GM18858 (cell line): ENCODE measurements around the gene RBFOX2.
"Not testable (repeated sequence)": the region's sequence is repeated elsewhere in the genome, so short reads cannot be mapped to it uniquely, and the experiment has no call there.

Experiments used
- ATAC-seq: cut with Tn5 transposase; IDR thresholded peaks from one replicate; pipeline ENCODE4 v1.9.1; 2021; ENCODE audit not compliant: unreplicated experiment

Gene RBFOX2

DNA sequence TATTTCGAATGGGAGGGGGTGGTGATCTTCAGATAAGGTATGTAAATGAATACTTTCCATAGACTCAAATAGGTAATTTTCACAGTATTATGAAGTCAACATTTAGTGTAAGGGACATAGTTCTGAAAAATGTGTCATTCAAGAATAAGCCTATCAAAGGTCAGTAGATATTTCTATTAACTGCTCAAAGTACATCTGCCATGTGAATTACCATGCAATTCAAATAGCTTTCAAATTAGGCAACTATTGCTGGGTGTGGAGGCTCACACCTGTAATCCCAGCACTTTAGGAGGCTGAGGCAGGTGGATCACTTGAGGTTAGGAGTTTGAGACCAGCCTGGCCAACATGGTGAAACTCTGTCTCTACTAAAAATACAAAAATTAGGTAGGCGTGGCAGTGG is 236.8 kb downstream of the RBFOX2 start:
- ATAC-seq: not testable (repeated sequence)

DNA sequence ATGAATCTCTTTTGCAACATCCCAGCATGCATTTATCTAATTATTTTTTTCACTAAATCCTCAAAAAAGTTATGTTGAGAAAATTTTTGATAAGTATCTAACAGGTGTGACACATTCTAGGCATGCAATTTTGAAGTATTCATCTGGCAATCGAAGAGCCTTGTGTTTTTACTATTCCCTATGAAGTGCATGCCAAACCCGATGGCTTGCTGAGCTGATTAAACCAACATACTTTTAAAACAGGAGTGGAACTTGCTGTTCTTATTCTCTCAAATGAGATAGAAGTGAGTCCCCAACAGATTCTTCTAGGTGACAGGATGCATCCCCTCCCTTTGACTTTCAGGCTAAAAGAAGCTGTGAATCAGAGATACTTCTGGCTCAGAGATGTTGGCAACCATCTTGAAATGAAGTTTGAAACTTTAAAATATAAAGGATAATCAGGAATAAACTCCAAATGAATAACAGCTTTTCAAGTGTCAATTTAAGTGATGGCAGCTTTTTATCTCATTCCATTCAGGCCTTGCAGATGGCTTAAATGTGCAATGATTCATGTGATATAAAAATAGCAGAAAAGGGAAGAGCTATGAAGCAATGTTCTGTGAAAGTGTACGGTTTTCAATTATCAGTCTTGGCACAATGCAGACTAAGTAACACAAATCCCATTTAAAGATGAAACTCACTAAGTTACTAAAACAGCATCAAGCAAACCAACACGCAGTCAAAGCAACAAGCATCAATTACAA is 243.3 kb downstream of the RBFOX2 start:
- ATAC-seq: no peak

GRCh38 chr22:35784633-35785032 is 244.0 kb downstream of the RBFOX2 start:
- ATAC-seq: no peak

DNA sequence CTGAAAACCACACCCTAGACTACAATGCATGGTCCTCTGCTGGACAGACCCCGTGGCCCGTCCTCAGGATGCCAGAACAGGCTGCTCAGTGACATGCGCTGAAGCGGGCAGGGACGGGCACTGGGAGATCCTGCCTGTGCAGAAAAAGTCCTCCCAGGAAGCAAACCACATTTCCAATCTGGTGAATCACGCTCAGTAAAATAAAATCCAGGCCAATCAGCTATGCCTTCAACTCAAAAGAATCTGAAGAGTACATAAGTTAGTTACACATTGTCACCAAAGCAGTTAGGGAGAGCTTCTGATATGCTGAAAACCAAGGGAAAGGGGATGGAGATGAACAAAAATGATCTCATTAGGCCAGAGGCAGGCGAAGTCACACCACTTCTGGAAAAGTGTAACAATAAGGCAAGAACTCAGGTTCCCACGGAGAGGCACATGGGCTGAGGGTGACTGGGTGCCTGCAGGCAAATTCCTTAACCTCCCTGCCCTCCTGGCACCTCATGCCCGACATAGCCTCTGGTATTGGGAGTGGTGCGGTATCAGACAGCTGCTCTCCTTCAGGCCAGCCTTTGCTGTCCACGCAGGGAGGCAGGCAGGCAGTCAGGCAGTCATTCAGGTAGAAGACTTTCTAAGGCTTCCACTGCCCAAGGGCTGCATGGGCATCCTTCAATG is 244.5 kb downstream of the RBFOX2 start:
- no peak for ATAC-seq

DNA sequence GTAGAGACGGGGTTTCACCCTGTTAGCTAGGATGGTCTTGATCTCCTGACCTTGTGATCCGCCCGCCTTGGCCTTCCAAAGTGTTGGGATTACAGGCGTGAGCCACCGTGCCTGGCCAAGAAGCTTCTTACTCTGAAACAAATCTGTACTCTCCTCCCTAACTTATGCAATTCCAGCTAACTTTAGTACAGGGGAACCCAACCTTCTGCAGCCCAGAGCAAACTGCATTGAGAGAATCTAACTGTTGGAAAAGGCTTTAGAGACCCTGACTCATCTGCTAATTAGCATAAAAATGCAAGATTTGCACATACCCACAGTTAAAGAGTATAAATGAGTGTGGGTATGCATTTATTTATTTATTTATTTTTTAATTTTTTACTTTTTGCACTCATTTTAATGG is 246.1 kb downstream of the RBFOX2 start:
- ATAC-seq: no peak

GRCh38 chr22:35781898-35782297 is 246.7 kb downstream of the RBFOX2 start:
- no peak for ATAC-seq

DNA sequence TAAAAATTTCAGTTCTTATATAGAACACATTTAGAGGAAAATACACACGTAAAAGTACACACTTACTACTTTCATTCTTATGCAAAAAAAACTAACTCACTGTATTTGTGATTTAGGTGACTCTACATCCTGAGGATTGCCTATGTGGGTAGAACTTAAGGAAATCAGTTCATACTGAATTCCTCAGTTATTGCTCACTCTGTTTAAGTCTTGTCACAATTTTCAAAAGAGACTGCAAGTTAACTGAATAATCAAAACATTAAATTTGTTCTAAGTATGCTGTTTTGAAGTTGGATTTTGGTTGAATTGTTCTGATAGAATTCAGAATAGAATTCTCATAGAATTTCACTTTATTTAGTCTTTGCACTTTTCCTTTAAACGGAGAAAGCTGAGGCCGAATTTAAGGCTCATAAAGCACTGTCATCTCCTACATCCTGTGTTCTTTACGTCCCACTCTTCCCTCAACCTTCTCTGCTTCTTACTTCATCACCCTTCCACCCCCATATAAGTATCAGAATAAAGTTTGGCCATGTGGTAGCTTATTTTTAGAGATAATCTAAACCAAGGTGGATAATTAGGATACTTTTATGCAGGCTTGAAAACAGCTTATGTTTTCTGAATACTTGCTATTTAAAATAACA is 251.2 kb downstream of the RBFOX2 start:
- ATAC-seq: no peak

DNA sequence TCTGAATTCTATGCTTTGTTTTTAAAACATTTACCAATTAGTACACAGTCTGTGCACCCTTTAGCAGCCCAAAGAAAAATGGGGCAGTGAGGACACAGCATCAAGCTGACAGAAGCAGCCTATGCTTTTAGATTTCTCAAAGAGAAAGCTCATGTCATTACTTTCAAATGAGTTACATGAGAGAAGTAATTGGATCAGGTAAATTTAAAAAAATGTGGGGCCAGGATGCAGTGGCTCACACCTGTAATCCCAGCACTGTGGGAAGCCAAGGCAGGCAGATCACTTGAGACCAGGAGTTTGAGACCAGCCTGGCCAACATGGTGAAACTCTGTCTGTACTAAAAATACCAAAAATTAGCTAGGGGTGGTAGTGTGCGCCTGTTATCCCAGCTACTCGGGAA is 253.3 kb downstream of the RBFOX2 start:
- no peak for ATAC-seq

GRCh38 chr22:35769974-35770373 is 258.6 kb downstream of the RBFOX2 start:
- ATAC-seq: no peak

DNA sequence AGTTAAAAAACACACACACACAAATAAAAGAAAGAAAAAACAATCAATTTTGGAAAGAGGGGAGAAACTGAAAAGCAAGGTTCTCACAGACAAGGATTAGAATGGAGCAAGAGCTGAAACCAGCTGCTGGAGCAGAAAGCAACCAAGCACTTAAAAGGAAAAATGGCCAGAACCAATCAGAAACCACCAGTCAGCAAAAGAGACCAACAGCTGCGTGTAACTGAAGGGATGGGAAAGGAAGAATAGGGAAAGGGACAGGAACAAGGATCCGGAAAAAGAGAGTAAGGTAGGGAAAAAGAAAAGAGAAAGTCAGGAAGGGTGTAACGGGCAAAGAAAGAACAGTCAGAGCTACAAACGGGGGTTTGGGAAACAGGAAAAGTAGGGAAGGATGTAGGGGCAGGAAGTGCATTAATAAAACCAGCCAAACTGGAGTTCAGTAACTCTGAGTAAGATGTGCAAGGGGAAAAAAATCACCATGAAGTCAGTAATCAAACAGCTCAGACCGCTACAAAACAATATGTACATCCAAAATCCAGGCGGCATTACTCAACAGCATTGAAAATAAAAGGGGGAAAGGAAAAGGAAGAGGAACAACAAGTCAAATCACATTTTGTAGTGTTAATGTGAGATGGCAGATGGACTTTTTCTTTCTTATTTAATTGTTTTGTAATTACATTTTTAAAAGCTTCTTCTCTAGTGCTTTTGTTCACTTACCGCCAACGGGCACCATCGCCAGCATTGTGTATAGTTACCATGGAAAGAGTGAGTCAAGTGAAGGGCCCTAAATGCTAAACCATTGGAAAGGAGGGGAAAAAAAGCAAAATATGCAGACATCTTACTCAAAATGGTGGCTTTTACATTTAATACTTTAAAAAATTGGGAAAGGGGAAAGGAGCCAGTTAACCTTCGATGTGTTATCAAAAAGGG is 261.7 kb downstream of the RBFOX2 start:
- no peak for ATAC-seq

DNA sequence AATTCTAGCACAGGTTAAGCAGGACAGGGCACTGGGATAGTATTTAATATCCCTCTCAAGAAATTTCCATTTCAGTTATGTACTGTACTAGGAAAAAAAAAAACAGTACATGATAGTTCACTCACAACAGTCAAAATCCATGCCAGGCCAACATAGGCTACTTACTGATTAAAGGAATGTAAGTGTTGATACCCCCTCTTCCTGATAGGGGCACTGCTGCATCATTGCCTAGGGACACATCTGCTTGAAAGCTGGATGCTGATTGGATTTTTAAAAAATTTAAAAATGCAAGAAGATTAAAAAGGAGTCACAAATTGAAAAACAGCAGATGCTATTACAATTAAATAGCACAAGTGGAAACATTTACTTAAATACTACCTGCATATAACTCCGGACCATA is 267.6 kb downstream of the RBFOX2 start:
- no peak for ATAC-seq

GRCh38 chr22:35758394-35758793 is 270.2 kb downstream of the RBFOX2 start:
- ATAC-seq: no peak

GRCh38 chr22:35756722-35757121 is 271.9 kb downstream of the RBFOX2 start:
- no peak for ATAC-seq

- ATAC-seq: no peak
These were observed 273.9 kb downstream of the RBFOX2 start for GRCh38 chr22:35754761-35755160.

GRCh38 chr22:35752863-35753189 is 275.8 kb downstream of the RBFOX2 start:
- no peak for ATAC-seq

DNA sequence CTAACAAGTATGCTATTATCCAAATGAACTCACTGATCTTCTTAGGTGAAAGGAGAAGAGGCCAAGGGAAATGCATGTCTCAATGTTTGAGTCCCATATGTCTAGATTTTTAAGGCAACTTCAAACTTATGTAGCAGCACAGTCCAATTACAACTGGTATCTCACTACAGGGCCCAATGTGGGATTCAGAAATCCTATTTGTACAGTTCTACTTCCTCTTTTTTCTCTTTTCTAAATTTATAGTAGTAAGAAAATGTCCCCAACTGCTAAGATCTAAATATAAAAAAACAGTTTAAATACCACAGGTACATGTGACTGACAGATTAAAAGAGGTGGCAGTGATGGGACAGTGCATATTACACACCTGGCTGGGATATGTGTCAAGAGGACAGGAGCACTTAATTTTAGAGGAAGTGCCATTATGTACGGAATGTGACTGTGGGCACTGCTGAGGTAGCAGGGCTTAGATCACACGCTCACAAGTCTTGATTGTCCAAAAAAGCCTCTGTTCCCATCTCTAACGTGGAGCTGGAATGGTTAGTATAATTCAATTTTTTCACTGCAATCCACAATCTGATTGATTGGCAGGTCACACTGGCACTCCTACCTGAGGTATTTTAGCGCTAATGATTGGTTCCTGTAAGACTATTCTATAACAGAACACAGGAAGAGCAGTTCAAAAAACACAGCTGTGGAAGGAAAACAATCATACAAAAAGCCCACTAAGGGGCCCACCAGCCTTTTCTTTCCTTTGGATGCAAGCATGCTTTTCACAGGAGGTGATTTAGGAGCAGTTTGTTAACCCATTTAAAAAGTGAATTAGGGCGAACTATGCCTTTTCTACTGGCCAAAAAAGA is 276.4 kb downstream of the RBFOX2 start:
- no peak for ATAC-seq

DNA sequence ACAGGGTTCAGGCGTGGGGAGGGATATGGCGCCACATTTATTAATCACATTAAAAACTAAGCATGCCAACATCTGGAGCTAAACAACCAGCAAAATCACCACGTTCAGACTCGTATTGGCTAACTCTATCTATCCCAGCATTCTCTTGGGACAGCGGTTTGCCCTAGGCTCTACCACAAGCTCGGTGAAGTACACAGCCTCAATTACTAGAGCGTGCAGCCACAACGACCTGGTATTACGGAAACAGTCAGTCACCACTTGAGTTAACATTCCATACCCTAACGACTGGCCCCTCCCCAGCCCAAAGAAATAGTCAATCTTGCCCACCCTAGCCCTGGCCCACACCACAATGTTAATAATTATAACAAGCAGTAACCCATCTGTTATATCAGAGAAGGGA is 278.8 kb downstream of the RBFOX2 start:
- no peak for ATAC-seq

- no peak for ATAC-seq
These were observed 281.5 kb downstream of the RBFOX2 start for GRCh38 chr22:35746946-35747703.

- ATAC-seq: no peak
These were observed 282.4 kb downstream of the RBFOX2 start for GRCh38 chr22:35746248-35746647.
